GM12891 (cell line): ENCODE data around the gene AAK1.

Experiments used
- POLR2A ChIP-seq: IDR thresholded peaks from 2 replicates; pipeline ENCODE4 v1.6.1; 2011; ENCODE audit warnings: low read depth, low read length, control low read depth
- POLR2AphosphoS5 ChIP-seq: IDR thresholded peaks from 2 replicates; pipeline ENCODE4 v1.6.1; 2011; ENCODE audit warnings: low read depth, low read length, control low read depth
- SPI1 ChIP-seq: IDR thresholded peaks from 2 replicates; pipeline ENCODE4 v1.6.1; 2011; ENCODE audit warnings: low read depth, low read length, control low read depth
- TAF1 ChIP-seq: IDR thresholded peaks from 2 replicates; pipeline ENCODE4 v1.6.1; 2011; ENCODE audit warnings: low read depth, low read length, control low read depth

- no peak for TF ChIP-seq TAF1
- no peak for TF ChIP-seq POLR2A
- TF ChIP-seq POLR2AphosphoS5: no peak
- no peak for TF ChIP-seq SPI1
These were observed 2.4 kb upstream of the AAK1 start for GRCh38 chr2:69645921-69646320.
